Ramos (cell line): ENCODE results near the gene TP63.

ENCODE experiments used
- in situ Hi-C: fragments of 300-500 bp; cut with MboI; formaldehyde crosslinking; loops from one replicate; pipeline ENCODE4 v1.14.3; 2022; ENCODE audit warnings: low sequenced_read_pairs; ENCODE audit not compliant: unreplicated experiment

Gene TP63

DNA sequence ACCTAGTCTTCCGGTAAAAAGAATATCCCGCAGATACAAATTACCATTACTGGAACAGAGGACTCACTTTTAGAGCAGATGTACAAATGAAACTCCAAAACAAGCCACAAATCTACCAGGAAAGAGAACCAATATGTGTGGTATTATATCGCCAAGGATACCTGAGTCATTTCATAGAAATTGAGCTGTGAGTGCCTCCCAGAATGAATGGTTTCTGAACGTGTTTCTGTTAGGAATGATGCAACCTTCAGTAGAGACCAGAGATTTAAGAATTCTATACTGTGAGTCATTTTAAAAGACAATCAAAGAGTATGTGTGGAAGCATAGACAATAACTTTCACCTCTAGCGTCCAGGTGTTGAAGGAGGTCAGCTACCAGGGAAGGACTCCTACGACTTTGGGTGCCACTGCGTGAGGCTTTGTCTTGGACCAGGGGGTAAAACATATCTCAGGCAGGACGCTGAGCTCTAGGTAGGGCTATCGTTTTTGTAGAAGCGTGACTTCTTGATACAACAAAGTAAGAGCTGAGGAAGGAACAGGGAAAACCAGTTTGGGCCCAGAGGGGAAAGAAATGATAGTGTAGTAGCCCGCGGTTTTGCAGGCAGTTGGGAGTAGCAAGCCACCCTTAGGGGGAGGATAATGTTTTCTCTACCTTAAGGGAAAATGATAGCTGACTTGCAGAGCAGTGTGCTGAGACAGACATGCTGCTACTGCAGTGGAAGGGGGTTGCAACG, 210.4 kb downstream of the TP63 start:
- in situ Hi-C loops = no loop called here

DNA sequence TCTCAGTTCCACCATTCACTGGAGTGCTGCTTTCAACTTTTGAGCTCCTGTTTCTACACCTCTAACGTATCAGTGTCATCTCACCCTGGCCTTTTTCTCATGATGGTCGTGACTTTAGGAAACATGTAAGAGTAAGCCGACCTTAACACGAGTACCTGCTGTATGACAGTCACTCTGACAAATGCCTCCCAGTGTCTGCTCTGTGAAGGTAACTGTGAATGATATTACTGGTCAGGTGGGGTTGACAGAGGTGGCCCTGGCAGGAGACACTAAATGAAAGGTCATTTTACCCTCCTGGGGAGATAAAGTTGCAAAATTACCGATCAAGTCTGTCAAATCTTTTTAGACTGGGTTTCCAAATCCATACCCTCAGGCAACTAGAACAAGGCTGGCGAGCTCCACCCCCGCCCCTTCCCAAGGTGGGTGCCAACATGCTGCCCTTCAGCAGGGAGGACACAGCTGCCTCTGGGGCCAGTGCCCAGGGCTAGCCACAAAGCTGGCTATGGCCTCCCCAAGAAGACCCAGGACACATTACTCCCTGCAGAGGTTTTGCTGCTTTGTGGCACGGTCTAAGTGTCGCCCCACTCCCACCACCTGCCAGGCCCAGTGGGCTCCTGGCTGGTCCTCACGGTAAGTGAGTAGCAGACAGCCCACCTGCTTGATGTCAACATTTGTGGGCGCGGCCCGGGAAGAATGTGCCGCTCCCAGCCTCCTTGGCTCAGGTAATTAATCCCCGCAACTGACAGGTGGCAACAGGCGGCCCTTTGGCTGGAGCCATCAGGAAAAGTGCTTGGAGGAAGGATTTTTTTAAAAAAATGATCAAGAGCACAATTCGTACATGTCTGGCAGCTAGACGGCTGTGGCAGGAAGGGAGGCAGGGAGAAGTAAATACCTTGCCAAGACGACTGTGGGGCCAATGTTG, 211.8 kb downstream of the TP63 start:
- in situ Hi-C loops = no loop called here

DNA sequence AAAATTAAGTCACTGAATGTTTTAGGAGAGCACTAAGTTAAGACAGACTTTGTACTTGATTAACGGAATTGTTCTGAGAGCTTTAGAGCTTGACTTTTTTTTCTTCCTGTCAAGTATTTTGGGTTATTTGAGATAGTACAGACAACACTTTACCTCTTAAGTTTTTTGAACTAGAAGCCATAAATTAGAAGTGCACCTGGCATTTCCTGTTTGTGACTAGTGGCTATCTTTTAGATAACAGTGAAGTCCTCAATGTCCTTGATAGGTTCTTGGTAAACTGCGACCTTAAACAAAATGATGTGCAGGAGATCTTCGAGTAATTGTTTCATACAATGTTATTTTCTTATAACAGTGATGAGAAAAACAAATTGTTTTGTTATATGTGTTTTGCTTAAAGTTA, 213.9 kb downstream of the TP63 start:
- in situ Hi-C loops = no loop called here

DNA sequence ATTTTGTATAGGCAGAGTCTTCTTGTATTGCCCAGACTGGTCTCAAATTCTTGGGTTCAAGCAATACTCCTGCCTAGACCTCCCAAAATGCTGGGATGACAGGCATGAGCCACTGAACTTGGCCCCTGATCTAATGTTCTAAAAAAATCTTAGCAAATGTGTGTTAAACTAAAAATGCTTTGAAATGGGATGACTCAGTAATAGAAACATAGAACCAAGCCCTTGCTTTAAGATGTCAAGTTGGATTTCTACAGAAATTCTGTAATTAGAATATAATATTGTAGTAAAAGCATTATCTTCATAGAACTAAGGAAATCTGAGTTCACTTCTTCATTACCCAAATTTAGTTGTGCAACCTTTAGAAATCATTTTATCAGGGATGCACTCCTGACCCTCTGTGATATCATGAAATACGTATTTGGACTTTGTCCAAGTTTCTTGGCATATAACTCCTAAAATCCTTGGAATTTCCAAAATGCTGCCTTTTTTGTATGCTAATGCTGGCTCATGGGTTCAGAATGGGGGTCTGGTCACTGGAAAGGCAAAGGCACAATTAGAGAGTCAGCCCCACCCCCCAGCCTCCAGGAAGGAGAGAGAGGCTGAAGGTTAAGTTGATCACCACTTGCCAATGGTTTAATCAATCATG, 217.3 kb downstream of the TP63 start:
- in situ Hi-C loops = no loop called here

DNA sequence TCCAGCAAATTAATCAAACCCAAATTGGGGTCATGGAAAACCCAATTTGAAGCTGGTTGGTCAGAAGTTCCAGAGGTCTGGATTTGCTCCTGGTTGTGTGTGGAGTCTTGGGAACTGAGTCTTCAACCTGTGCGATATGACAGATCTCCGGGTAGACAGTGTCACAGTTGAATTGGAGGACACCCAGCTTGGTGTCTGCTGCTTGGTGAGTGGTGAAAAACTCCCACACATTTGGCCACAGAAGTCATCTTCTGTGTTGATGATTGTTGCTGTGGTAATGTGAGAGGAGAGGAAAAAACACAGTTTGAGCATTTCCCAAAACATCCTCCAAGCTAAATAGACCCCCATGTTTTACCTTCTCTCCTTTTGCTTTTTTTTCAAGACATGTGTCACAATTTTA, 218.1 kb downstream of the TP63 start:
- in situ Hi-C loops = no loop called here

DNA sequence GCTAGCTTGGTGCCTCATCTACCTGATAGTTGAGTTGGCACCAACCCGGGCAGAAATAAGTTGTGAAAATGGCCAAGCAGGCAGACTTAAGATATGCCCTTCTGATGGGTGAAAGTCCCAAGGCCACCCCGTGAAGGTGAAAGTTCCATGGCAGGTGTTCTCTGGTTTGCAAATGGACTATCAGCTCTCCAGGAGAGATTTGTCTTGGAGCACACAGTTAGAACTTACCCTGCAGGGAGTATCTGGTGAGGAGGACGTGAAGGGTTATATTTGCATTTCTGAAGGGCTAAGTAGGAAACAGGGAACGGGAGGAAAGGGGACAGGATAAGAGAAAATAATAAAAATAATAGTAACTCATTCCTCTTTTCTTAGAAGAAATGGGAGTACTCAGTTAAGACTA, 220.5 kb downstream of the TP63 start:
- in situ Hi-C loops = no loop called here

DNA sequence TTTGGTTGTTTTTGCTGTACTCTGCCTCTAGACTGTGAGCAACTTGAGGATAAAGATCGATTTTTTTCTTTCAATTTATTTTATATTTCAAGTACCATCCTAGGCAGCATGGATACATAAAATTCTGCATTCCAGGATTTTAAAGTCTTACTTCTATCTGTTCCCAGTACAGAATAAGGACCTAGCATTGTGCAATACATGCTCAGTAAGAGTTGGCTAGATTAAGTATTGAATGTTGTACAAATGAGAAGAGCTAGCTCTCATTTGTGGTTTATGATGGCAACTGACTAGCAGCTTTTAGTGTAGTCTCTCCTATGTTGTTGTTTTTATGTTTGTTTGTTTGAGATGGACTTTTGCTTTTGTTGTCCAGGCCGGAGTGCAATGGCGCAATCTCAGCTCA, 222.7 kb downstream of the TP63 start:
- in situ Hi-C loops = no loop called here

DNA sequence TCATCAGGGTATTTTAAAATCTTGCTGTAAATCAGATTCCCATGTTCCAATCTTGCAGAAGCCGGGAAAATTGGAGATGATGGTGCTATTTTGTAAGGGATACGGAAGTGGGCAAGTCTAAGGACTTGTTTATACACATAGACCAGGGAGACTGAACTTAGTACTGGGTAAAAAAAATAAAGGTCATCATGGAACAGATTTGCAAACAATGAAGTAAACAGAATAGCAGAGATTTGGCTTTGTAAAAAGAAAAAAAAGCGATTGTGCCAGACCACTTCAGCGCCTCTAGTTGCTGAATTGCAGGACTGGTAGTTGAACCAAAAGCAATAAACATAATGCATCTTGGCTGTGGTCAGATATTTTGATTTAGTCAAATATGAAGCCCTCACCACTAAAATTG, 229.1 kb downstream of the TP63 start:
- in situ Hi-C loops = no loop called here

DNA sequence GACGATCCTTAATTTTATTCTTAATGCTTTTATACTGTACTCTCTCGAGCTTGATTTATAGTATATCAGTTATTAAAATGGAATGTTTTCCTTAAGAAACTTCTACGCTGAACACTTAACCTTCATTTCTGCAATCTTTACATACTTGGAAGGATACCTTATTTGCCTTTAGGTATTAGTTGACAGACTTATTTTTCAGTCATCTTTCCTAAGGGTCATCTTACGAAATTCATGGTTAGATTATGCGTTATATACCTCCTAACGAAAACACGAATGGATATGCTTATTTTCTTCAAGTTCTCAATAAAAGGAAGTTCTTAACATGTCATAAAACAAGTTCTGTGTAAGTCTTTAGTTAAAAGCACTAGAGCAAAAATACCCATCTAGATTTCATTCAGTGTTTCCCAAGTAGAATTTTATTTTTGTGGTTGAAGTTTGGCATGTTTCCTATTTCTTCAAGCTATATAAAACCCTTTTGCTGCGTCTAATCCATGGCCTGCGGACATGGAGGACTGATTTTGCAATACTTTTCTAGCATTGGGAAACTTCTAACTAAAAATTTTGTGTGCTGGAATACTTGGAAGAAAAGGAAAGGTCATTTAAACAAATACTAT, 231.3 kb downstream of the TP63 start:
- in situ Hi-C loops = no loop called here

DNA sequence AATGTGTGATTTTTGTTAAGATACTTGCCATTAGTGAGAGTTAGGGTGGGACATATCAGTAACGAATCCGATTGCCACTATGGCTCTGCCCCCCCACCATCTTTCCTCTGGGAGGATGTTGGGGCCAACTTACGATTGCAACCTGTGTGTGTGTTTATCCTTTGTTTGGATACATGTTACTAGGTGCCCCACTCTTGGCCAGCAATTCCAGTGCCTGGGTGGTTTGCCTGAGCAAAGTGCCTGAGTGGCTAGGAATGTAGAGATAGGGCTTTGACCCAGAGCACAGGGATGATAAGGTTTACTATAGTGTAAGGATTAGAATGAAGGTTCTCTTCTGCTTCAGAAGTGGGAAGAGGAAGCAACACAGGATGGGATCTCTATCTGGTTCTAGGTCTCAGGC, 231.8 kb downstream of the TP63 start:
- in situ Hi-C loops = no loop called here

DNA sequence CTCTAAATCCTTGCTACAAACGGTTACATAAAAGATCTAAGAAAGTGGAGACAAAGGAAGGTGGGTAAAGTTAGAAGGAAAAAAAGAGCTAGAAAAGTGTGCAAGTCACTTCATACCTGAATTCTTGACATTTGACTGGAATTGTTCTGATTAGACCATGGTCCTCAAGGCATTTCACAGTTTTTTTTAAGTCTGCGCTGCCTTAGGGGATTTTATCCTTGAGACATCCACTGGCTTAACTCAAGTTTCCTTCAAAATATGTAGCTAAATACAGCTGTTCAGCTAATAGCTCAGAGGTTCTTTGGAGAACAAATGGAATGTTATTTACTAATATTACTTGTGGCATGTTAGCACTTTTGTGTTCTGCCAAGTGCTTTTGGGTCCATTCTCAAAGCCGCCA, 236.9 kb downstream of the TP63 start:
- in situ Hi-C loops = no loop called here

DNA sequence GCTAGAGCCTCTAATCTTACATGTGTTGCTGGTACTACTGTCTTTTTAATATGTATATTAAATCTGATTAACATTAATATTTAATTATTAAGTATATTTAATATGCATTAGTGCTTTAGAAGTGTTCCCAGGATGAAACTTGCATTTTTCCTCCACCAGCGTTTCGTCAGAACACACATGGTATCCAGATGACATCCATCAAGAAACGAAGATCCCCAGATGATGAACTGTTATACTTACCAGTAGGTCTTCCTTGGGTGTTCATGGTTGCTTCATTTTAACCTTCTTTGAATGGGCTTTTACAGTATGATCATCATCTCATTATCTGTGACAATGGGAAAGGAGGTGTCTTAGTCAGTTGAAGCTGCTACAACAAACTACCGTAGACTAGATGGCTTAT, 238.0 kb downstream of the TP63 start:
- in situ Hi-C loops = no loop called here

DNA sequence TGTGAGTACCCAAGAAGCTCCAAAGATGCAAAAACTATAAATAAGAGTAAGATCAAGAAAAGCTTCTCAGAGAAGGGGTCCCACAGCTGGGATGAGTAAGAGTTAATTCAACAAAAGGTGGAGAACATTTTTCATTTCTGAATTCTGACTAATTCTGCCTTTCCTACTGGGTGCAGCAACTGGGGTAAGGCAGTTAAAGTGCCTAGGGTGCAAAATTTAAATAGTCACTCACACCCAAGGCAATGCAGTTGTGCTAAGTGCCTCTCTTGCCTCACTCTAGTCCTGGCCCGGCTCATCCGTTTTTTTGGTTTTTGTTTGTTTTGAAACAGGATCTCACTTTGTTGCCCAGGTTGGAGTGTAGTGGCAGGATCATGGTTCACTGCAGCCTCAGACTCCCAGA, 240.2 kb downstream of the TP63 start:
- in situ Hi-C loops = no loop called here

DNA sequence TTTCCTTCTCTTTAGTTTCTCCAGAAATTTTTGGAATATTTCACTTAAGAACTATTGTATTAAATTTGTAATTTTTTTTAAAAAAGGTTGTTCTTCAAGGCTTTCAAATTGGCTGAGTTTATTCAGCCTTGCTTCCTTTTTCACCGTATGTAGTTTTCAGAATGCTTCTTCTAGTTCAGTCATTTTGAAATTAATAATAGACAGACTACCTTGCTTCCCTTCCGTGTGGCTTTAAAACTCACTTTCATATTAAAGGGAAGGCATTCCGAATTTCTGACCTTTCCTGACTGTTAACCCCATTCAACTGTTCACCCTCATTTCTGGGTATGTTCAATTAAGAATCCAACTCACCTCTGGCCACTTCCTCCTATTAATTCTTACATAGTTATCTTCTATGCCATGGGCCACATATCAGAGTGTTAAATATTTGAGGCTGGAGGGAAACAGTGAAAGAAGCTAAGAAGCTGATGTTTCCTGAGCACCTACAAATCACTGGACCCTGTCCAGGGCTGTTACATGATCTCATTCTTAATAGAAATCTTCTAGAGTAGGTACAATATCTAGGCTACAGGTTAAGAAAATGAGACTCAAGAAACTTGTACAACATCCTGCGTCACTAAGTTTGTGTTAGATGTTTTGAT, 252.0 kb downstream of the TP63 start:
- in situ Hi-C loops = no loop called here

DNA sequence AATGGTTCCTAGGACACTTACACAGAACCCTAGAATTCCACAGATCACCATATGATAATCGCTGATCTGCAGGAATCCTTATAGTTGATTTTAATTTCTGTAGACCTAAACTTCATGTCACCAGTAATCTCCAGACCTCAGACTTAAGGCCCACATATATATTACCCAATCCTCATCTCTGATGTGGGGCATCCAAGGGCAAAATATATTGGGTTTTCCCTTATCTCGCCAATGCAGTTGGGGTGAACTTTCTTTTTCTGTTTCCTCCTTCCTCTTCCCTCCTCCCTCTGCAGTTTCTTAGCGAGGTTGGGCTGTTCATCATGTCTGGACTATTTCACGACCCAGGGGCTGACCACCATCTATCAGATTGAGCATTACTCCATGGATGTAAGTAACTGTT, 259.3 kb downstream of the TP63 start:
- in situ Hi-C loops = no loop called here

DNA sequence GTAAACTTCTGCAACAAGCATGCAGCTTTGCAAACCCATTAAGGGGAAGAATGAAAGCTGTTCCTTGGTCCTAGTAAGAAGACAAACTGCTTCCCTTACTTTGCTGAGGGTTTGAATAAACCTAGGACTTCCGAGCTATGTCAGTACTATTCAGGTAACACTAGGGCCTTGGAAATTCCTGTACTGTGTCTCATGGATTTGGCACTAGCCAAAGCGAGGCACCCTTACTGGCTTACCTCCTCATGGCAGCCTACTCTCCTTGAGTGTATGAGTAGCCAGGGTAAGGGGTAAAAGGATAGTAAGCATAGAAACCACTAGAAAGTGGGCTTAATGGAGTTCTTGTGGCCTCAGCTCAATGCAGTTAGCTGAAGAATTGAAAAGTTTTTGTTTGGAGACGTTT, 265.3 kb downstream of the TP63 start:
- in situ Hi-C loops = no loop called here

DNA sequence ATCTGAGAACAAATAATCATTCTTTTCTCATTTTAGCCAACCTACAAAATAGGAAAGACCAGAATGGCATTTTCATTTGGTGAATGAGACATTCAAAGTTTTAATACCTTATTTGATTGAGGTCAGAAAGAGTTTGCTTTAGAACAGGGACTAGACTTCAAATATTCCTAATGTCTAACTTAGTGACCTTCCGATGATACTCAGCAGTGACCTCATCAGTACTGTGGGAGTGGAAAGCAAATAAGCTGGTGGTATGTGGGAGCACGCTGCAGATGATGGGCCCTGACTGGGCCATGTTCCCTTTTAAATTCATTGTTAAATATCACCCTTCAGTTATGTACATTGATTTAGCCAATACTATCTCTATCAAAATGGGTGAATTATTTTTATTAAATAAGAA, 266.2 kb downstream of the TP63 start:
- in situ Hi-C loops = no loop called here

DNA sequence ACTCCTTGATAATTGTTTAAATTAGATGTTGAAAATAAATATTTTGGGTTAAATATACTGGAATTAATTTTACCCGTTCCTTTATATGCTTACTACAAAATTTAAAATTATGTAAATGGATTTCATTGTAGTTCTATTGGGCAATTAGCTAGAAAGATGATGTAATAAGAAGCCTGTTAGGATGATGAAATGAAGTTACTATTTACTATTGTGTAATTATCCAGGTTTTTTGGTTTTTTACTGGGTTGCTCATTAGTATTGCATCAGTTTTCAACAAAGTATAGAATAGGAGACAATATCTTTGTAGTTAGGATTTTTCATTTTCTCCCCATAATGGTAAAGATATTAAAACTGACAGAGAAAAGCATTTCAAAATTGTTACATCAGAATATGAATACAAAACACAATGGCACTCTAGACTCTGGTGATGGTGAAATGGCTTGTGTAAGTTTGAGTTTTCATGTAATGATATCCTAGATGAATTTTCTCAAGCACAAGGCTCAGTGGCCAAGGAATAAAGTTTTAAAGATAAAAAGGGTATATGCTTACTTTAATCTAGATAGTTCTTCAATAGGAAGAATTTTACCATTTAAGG, 267.5 kb downstream of the TP63 start:
- in situ Hi-C loops = no loop called here

DNA sequence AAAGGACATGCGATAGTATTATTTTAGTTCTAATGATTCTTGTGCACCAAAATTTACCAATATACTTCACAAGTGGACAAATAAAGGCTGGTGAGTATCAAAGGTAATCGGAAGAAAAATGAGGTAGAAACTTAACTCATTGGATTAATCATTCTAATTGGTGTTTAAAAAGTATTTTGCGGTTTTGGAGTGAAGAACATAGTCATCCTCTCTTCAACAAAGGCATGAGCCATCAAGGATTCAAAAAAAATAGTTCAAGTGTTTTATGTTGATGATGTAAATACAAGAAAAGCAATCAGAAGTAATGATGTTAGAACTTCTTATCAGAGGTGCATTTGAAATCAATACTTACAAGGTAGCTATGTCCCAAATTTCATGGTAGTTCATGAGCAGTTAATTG, 268.0 kb downstream of the TP63 start:
- in situ Hi-C loops = no loop called here

DNA sequence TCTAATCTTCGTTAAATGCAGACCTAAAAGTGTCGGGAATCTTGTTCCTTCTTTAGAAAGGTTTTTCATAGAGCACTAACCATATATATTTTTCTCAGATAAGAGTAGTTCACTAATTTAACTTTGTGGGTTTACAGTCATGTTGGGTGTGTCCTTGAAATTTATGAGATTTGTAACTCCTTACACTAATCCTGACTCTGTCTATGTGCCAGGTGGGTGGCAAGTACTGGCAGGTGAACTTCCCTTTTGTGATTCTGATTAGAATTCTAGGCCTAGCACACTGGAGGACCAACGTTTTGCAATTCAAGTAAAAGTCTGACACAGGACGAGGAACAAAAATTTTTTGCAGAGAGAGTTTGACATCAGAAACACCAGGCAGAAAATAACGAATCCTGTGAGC, 269.4 kb downstream of the TP63 start:
- in situ Hi-C loops = no loop called here
